ENCODE results near the gene CLDN14. TPM values are rescaled to one million over a fixed set of nuclear protein-coding genes. Genes with fewer than 3 reads are reported as not detected.
"Not testable (repeated sequence)": the region's sequence is repeated elsewhere in the genome, so short reads cannot be mapped to it uniquely, and the experiment has no call there.

CLDN14 gene
- total RNA-seq, 1 donor from 2014 or later: 1.6 TPM

DNA sequence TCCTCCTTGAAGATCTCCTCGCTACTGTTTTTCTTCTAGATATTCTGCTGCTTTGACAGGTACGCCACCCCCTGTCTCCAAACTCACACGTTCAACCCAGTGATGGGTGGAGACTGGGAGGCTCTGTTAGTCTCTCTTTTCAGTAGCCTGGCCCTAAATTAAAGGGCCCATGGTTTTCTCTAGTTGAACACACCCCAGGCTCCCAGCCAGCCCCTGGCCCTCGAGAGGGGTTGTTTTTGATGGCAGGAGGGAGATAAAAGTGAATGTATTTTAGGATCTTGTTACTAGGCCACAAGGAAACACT, 21.6 kb upstream of the CLDN14 start:
- no peak for DNase-seq (ENCODE audit: low read depth)

DNA sequence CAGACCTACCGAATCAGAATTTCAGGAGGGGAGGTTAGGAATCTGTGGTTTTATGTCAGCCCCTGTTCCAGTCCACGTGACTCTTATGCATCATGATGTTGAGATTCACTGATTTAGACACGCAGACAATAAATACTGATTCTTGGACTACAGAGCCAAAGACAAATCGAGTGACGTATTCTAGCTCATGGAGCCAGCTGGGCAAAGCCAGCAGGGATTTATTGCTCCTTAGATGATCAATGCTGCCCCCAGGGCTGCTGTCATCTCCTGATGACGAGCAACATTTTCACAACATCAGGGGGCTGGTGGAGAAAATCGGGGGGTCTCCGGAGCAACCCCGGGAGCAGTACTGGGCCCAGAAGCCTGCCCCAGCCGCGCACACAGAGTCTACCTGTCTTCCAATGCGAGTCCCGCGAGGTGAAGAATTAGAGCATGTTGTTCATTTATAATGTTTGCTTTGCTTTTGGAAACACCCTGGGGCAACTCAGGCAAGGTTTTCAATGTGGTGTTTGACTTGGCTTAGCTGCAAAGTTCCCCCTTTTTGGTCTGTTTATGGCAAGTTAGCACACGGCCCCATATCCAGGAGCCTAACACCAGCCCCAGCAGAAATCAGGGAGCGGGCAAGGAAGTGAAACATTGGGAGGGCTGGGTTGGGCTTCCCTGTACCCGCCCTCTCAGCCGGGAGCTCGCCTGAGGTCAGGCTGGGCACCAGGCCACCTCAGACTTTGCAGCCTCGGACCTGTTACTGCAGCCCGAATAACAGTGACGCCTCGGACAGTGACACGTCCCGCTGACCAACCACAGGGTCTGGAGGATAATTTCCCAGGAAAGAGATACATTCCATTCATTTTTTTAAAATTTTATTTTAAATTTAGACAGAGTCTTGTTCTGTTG, 19.9 kb upstream of the CLDN14 start:
- DNase-seq (ENCODE audit: low read depth): peak; percentile 41

DNA sequence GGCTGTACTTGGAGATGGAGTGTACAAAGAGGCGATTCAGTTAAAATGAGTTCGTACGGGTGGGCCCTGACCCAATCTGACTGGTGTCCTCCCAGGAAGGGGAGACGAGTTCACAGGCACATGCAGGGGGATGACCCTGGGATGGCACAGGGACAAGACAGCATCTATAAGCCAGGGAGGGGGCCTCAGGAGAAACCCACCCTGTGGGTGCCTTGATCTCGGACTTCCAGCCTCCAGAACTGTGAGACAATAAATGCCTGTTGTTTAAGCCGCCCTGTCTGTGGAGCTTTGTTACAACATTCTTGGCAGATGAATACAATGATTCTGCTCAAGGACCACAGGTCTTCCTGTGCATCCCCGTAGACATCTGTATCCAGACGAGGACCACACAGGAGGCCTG, 14.6 kb upstream of the CLDN14 start:
- DNase-seq (ENCODE audit: low read depth): no peak

DNA sequence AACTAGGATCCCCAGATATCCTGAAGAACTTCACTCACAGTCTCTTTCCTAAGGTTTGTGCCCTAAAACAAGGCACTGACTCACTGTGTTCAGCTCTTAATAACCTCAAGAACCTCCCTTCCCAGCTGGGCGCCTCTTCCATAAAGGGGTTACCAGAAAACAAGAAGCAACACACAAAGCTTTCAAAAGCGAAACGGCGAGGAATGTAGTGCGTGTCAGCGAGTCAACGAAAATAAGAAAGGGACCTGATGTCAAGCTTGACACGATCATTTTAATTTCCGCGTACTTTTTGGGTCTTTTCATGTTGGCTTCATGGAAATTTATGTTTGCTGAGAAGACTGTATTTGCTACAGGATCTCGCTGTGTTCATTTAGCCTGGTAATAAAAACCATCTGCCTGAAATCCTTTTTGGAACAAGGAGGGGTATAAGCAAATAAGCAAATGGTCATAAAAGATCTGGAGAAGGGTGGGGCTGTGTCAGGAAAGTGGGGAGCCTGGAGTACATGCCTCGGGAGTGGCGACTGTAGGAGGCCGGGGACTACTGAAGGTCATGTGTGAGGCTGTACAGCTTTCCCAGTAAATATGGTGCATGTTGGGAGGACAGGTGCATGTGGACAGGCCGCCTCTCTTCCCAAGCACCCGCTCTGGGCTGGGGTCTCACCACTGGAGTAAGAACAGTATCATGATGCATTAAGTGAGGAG, 11.4 kb upstream of the CLDN14 start:
- no peak for DNase-seq (ENCODE audit: low read depth)

DNA sequence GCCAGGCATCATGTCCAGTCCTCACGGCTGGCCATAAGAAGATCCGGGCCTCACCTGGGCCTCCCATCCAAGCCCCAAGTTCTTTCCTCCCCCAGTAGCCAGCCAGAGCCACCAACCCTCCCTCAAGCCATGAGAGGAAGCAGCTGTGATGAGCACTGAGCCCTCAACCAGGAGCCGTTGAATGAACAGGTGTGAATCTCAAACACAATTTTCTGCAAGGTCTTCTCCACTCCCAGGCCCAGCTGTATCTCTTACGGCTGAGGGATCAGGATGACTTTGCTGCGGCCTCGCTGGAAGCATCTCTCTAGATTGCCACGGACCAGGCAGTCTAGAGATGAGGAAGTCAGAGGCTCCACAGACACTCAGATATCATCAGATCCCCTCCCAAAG, 9.8 kb upstream of the CLDN14 start:
- DNase-seq (ENCODE audit: low read depth): no peak

DNA sequence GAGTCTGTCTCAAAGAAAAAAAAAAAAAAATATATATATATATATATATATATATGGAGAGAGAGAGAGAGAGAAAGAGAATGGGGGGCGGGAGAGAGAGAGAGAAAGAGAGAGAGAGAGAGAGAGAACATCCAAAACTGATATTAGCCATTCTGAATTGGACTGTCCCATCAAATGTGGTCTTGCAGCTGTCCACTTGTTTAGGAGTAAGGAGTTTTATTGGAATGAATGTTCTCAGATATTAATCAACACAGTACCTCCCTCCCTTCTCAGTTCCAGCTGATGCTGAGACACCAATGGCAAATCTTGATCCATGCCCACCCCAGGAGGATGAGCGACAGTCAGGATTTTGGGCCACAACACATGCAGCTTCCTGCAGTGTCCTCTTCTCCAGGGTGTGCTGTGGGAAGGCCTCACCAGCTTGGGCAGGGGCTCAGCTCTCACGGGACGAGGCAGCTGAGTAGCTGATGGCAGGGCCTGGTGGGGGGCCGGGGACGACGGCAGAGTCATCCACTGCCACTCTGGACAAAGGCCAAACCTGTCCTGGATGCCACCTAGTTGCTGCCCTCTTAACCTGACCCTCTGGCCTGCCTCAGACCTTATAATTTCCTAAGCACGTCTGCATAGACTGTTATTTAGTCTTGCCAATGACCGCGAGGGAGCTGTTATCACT, 9.3 kb upstream of the CLDN14 start:
- DNase-seq (ENCODE audit: low read depth): no peak

DNA sequence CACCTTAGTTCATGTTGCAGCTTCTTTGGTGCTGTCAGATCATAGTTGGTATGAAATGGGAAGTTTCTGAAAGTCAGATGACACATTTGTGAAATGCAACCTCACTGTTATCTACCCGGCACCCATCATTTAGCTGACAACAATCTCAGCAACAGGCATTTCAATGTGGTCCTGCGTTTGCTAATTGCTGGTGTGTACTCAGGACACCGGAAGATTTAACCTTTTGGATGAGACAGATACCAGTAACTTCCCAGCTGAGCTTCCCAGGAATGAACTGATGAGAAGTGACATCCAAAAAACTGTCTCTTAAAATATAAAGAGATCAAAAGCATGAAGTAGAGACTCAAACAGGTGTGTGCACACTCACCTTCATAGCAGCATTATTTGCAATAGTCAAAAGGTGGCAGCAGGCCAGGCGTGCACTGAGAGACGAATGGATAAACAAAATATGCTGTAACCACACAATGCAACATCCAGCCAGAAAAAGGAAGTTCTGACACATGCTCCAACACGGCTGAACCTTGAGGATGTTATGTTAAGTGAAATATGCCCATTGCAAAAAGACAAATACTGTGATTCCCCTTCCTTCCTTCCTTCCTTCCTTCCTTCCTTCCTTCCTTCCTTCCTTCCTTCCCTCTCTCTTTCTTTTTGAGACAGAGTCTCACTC, 7.9 kb upstream of the CLDN14 start:
- DNase-seq (ENCODE audit: low read depth): no peak

DNA sequence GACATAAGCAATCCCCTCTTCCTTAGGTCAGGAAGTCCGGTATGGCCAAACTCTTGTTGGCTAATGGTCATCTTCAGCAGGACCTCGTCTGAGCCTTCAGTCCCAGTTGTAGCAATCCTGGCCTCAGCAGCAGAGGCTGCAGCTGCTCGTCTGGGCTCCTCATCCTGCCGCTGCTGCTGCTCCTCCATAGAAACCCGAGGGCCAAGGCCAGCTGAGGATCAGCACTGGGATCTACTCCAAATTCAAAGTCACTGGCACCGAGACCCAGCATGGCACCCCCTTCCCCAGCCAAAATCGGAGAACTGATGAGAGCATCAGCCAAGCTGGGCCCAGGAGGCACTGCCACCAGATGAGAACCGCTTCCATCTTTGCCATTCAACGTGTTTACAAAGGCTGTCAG, 6.3 kb upstream of the CLDN14 start:
- no peak for DNase-seq (ENCODE audit: low read depth)

DNA sequence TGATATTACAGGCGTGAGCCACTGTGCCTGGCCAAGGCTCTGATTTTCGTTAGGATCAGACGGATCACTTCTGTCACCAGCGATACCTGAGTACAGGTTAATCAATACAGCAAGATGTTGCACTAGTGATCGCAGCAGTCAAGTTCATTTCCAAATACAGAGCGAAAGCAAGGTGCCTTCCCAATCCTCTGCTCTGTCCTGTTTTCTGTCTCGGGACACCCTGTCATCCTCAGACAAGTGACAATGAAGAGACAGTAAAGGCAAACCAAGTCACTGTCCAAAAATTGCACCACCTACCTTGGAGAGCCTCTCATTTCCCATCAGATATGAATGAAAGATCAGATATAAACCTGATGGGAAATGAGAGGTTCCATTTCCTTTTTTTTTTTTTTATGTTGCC, 5.6 kb upstream of the CLDN14 start:
- DNase-seq (ENCODE audit: low read depth): no peak

DNA sequence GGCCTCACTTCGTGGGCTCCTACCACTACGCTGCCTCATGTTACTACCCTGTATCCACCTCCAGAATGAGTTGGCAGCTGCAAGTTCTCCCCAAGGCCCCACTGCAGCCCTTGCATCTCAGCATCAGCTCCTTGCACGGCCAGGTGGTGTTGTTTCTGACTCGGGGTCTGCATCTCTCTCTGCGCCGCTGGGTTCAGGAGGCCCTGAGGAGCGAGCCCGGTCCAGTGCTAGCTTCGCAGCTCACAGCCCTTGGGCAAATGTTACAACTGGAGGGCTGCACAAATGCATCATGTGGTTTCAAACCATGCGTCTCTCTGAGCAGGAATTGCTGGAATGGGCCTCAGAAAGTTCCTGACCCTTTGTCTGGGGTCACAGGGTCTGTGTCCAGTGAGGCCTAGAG, 3.2 kb upstream of the CLDN14 start:
- no peak for DNase-seq (ENCODE audit: low read depth)

DNA sequence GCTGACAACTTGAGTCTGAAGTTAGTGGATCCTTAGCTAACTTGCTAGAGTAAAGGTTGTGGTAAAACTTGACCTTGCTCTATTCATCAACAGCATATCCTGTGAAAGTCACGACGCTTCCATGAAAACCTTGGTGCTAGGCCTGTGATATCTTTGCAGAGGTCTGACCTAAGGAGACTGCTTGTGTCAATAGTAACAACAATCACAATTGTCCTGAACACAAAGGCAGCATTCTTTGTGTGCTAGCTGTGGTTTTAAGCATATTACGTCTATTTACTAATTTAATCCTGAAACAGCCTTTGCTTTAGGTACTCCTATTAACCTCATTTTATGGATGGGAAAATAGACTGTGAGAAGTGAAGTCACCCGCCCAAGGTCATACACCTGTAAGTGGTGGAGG, 2.8 kb upstream of the CLDN14 start:
- DNase-seq (ENCODE audit: low read depth): no peak

DNA sequence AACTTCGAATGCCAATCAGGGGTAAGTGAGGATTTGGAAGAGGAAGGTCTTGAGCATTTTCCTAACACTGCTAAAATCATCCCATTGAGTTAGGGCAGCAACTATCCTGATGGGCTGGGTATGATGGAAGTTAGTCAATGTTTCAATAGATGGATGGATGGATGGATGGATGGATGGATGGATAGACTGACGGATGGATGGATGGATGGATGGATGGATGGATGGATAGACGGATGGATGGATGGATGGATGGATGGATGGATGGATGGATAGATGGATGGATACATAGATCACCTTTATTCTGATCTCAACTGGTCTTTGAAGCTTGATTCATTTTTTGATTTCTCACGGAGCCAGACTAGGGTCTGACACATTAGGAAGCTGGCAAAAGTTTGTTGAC, 2.3 kb upstream of the CLDN14 start:
- no peak for DNase-seq (ENCODE audit: low read depth)

DNA sequence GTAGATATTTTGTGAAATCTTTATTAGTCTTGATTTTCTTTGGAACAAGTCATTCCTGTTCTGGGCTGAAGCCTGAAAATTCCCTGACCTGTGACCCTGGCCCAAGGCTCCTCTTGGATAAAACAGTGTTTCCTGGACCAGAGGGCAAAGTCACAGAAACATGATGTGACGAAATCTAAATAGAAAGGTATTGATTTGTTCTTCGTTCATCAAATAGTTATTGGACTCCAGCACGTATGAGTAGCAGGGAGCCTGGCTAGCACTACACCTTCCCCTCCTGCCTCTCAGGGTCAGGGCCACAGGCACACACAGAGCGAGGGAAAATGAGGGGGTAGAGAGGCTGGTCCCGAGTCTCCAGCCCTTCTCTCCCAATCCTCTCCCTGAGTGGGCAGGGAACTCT, 1.7 kb upstream of the CLDN14 start:
- DNase-seq (ENCODE audit: low read depth): no peak

DNA sequence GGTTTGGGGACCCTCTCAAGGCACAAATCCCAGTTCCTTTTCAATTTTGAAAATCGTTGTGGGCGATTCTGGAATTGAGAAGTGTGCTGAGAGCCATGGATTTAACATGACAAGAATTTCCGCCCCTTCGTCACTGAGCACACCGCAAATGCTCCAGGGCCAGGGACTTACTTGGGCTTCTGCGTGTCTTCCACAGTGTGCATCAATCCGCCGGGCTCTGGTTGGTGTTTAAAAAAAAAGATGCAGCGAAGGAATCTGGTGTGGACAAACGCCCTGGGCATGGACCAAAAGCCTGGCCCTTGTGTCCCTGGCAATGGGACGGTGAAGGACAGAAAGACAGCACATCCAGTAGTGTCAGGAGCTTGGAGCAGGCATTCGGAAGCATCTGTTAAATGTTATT, 696 bp upstream of the CLDN14 start:
- DNase-seq (ENCODE audit: low read depth): no peak

DNA sequence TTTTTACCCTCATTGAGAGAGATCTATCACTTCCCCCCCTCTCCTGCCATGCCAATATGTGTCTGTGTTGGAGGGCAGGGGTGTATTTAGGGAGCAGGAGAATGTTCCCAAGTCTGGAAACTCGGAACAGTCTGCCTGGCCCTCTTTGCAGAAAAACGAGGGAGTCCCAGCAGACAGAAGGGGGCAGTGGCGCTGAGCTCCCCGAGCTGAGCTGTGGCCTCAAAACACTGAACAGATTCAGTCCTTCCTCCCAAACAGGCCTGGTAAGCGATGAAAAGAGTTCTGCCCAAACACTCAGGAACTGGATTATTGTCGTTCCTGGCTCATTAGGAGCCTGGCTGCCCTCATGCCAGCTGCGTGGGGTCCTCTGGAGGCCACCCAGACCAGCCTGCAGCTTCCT, 981 bp downstream of the CLDN14 start:
- DNase-seq (ENCODE audit: low read depth): no peak

DNA sequence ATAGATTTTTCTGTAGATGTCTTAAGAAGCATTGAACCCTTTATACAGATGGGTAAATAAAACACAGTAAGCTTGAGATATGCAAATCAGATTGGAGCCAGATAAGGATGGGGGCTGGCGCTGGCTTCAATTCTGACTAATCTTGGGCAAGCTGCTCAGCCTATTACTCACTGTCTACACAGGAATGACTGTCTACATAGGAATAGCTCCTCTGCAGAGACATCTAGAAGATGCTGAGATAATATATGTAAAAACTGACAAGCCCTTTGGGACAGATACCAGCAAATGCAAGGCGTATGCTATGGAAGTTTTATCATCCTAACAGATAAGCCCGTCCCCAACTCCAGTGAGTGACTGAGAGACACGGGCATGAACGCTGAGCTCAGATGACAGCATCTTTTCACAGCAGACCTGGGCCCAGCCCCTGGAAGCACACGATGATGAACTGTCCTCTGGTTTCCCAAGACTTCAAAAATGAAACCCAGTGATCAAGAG, 1.7 kb downstream of the CLDN14 start:
- DNase-seq (ENCODE audit: low read depth): peak; percentile 71

DNA sequence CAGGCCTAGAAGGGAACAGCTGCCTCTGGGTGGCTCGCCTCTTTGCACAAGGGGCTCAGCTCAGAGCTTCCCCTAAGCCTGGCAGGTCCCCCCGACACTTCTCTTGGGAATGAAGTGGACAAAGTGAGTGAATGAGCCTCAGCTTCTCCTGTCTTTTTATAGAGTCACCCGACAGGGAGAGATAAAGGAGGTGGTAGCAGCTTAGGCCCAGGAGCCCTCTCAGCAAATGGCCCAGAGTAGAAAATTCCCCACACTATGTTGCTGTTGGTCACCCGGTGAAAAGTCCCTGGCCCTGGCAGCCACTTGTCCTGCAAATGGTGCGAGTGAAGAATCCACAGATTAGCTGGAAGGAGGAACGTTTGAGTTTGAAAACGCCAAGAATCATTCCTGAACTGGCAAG, 2.4 kb downstream of the CLDN14 start:
- no peak for DNase-seq (ENCODE audit: low read depth)

DNA sequence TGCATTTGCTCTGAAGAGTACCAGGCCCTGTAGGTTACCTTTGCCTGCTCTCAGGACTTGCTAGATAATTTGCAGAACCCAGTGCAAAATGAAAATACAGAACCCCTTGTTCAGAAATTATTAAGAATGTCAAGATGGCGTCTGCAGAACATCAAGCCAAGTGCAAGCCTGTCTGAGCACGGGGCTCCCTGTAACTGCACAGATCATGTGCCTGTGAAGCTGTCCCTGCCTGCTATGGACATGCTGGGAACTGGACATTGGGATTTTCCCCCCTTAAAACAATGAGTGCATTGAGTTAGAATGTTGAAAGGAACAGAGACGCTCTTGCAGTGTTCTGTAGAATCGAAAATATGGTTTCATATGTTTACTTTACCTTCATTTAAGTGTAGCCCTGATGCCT, 2.9 kb downstream of the CLDN14 start:
- DNase-seq (ENCODE audit: low read depth): no peak

DNA sequence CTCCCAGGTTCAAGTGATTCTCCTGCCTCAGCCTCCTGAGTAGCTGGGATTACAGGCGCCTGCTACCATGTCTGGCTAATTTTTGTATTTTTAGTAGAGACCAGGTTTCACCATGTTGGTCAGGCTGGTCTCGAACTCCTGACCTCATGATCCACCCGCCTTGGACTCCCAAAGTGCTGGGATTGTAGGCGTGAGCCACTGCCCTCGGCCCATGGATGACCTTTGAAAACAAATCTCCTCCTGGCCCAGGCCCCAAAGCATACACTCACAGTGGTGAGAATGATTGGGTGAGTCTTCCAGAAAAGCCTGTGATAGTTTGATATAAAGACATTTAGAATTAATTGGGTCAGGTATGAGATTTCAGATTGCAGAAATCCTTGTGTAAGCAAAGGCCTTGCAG, 3.4 kb downstream of the CLDN14 start:
- DNase-seq (ENCODE audit: low read depth): not testable (repeated sequence)

DNA sequence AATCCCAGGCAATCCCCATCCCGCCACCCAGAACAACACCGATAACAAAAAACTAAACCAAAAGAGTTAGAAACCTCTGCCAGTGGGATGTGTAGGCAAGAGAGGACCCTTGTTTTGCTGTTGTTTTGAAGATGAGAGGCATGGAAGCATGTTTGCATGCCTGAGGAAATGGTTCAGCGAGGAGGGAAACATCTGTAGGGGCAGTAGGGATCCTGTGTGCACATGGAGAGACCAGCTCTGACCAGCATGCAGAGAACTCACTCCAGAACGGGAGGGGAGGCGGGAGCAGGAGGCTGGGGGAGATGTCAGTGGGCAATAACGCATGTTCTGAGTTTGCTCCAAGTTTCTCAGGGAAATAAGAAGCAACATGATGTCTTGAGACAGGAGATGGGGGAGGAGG, 5.3 kb downstream of the CLDN14 start:
- DNase-seq (ENCODE audit: low read depth): no peak

DNA sequence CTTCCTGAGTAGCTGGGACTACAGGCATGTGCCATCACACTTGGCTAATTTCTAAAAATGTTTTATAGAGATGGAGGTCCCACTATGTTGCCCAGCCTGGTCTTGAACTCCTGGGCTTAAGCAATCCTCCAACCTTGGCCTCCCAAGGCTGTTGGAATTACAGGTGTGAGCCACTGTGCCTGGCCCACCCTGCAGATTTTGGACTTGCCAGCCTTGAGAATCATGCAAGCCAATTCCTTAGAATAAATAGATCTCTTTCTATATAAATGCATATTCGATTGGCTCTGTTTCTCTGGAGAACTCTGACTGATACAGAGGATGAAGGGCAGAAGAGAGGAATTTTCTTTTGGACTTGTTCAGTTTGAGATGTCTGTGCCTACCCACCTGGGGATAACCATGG, 6.7 kb downstream of the CLDN14 start:
- DNase-seq (ENCODE audit: low read depth): no peak

DNA sequence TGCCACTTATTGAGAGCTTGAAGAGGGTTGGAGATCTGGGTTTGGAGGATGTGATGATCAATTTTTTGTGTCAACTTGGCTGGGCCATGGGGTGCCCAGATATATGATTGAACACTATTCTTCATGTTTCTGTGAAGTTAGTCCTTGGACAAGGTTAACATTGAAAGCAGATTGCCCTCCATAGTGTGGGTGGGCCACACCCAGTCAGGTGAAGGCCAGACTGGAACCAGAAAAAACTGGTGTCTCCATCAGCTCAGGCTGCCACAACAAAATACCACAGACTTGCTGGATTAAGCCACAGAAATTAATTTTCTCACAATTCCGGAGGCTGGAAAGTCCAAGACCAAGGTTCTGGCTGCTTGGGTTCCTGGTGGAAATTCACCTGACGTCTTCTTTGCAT, 7.5 kb downstream of the CLDN14 start:
- no peak for DNase-seq (ENCODE audit: low read depth)
